PC-9 (cell line): ENCODE data around the gene MOCS3. TPM values are rescaled to one million over a fixed set of nuclear protein-coding genes. Genes with fewer than 3 reads are reported as not detected.

Experiments
- BruUV-seq: library from RNA; stranded (reverse); fragments of 400-500 nt; replicated peaks from 2 replicates; lab custom pipeline; 2021; lab: Mats Ljungman, UMichigan
- CTCF ChIA-PET: fragments of 300-600 bp; sonication (Branson Sonifier 250); formaldehyde crosslinking; loops from one replicate; lab custom pipeline; 2022; ENCODE audit warnings: antibody characterized with exemption; lab: Charles Lee
- POLR2A ChIA-PET: fragments of 300-600 bp; sonication (Branson Sonifier 250); formaldehyde crosslinking; loops from one replicate; lab custom pipeline; 2022; ENCODE audit warnings: antibody characterized with exemption; ENCODE audit not compliant: unreplicated experiment; lab: Charles Lee
- DNase-seq, 2 experiments: peaks; one replicate each; pipeline versions ENCODE4 v3.0.0 to v3.0.0-alpha.2; 2015 to 2022; ENCODE audit warnings: mixed read lengths in 1 of 2
- H2AFZ ChIP-seq: fragments of 200-600 bp; sonication (generic); 2 replicates; pipeline ENCODE4 v1.8.1; 2017; ENCODE audit warnings: antibody characterized with exemption
- H3F3A ChIP-seq: fragments of 200-600 bp; sonication (generic); 2 replicates; pipeline ENCODE4 v1.8.1; 2017; ENCODE audit warnings: antibody characterized with exemption, mild to moderate bottlenecking, low read depth; ENCODE audit not compliant: insufficient read depth
- H3K27ac ChIP-seq: fragments of 200-600 bp; sonication (generic); 2 replicates; pipeline ENCODE4 v1.6.1; 2016; ENCODE audit warnings: mixed run types
- H3K27me3 ChIP-seq: fragments of 200-600 bp; sonication (generic); 2 replicates; pipeline ENCODE4 v1.6.1; 2016; ENCODE audit warnings: low read depth, mixed run types; ENCODE audit not compliant: insufficient read depth
- H3K36me3 ChIP-seq: fragments of 200-600 bp; sonication (generic); 2 replicates; pipeline ENCODE4 v1.6.1; 2016; ENCODE audit warnings: low read depth, mixed run types
- H3K4me1 ChIP-seq: fragments of 200-600 bp; sonication (generic); replicated peaks from 2 replicates; pipeline ENCODE4 v1.6.1; 2016; ENCODE audit warnings: mixed run types; ENCODE audit not compliant: insufficient read depth
- H3K4me2 ChIP-seq: fragments of 200-600 bp; sonication (generic); 2 replicates; pipeline ENCODE4 v1.6.1; 2017; ENCODE audit warnings: mixed run types
- H3K4me3 ChIP-seq: fragments of 200-600 bp; sonication (generic); 2 replicates; pipeline ENCODE4 v1.6.1; 2016; ENCODE audit warnings: mixed run types
- H3K79me2 ChIP-seq: fragments of 200-600 bp; sonication (generic); 2 replicates; pipeline ENCODE4 v1.6.1; 2017; ENCODE audit warnings: low read depth, mixed run types
- H3K9me2 ChIP-seq: fragments of 200-600 bp; sonication (generic); 2 replicates; pipeline ENCODE4 v1.8.1; 2017; ENCODE audit warnings: mild to moderate bottlenecking; ENCODE audit not compliant: insufficient read depth
- H3K9me3 ChIP-seq: fragments of 200-600 bp; sonication (generic); 2 replicates; pipeline ENCODE4 v1.8.1; 2016; ENCODE audit warnings: low read depth; ENCODE audit not compliant: insufficient read depth
- H4K20me1 ChIP-seq: fragments of 200-600 bp; sonication (generic); 2 replicates; pipeline ENCODE4 v1.8.1; 2017; ENCODE audit not compliant: insufficient read depth
- CTCF ChIP-seq: fragments of 200-600 bp; sonication (generic); conservative IDR thresholded peaks from 2 replicates; pipeline ENCODE4 v1.6.1; 2017; ENCODE audit warnings: mixed run types, antibody characterized with exemption, mild to moderate bottlenecking, moderate library complexity
- EZH2 ChIP-seq: fragments of 200-600 bp; sonication (generic); IDR thresholded peaks from 2 replicates; pipeline ENCODE4 v1.8.0; 2017; ENCODE audit warnings: antibody characterized with exemption, low read depth
- intact Hi-C: fragments of 100-400 bp; cut with micrococcal nuclease; formaldehyde crosslinking; loops from one replicate; pipeline ENCODE4 v1.10.0; 2022; ENCODE audit not compliant: unreplicated experiment
- total RNA-seq: library from RNA; stranded (reverse); gene quantifications from 2 replicates; pipeline ENCODE4 v1.2.3, GENCODE V29; 2021

MOCS3 gene
- total RNA-seq, 1 experiment from 2014 or later, result 4.8 TPM

GRCh38 chr20:50931306-50932015 is 27.2 kb upstream of the MOCS3 start, which contains the start of gene ADNP:
TSS of gene ADNP (minus strand) at chr20:50931437. CDS start at chr20:50903996, 27,441 bp downstream.
- Histone ChIP-seq H3K79me2 (peaks cover 40% of the 10 kb centered on the region), H3K4me3 (peak within 1 kb of the TSS; percentile 72), H3F3A (peaks cover 35% of the 10 kb centered on the region), H3K4me2 (peak within 1 kb of the TSS; percentile 94), H3K4me1 (peaks cover 39% of the 10 kb centered on the region), H3K9me2 (no peaks in the 10 kb centered on the region), H3K27ac (peak within 1 kb of the TSS; percentile 84), H3K27me3 (no peaks in the 10 kb centered on the region), H2AFZ (peak within 1 kb of the TSS; percentile 76), H4K20me1 (peaks cover 28% of the 10 kb centered on the region), H3K36me3 (peaks cover 52% of the 10 kb centered on the region), H3K9me3 (no peaks in the 10 kb centered on the region)
- intact Hi-C loops, result loop anchor here (1.0 to 2.0 kb wide), 2 partner anchors 27 to 137 kb away; partner anchors contain the start of genes DPM1 and MOCS3
- CTCF ChIA-PET, result interaction anchor here (0.6 to 1.9 kb wide), 6 partner anchors 24 to 700 kb away, joined by 3 to 18 read pairs (median 4); partner anchors contain the start of genes BCAS4, DPM1 and MOCS3
- POLR2A ChIA-PET, result interaction anchor here (0.6 to 1.2 kb wide), 8 partner anchors 27 to 1284 kb away, joined by 3 to 12 read pairs (median 4); partner anchors contain the start of genes DPM1 and MOCS3
- TF ChIP-seq EZH2, result no peak
- TF ChIP-seq CTCF, result peak; percentile 64; the same call in 1 of the 2 replicates
- peak; percentile 79 to 89 for DNase-seq
- BruUV-seq, result no TSS peak

- POLR2A ChIA-PET, result interaction anchor here (0.6 to 1.2 kb wide), 5 partner anchors 26 to 516 kb away, joined by 4 to 12 read pairs (median 5); partner anchors contain the start of genes DPM1 and MOCS3
- Histone ChIP-seq H3K27me3 (no peaks in the 10 kb centered on the region), H3K9me2 (no peaks in the 10 kb centered on the region), H4K20me1 (peaks cover 22% of the 10 kb centered on the region), H3K4me1 (peaks cover 38% of the 10 kb centered on the region), H3K4me3 (peak overlapping the region; percentile 72), H3K4me2 (peak overlapping the region; percentile 78), H3K79me2 (peaks cover 34% of the 10 kb centered on the region), H3K9me3 (no peaks in the 10 kb centered on the region), H3K36me3 (peaks cover 46% of the 10 kb centered on the region), H3F3A (peaks cover 33% of the 10 kb centered on the region), H3K27ac (peak overlapping the region; percentile 84), H2AFZ (peak overlapping the region; percentile 76)
- TF ChIP-seq EZH2 (no peak), CTCF (no peak)
- DNase-seq, result no peak
- BruUV-seq, result TSS peak; percentile 93
- CTCF ChIA-PET, result interaction anchor here (0.6 to 1.9 kb wide), 3 partner anchors 25 to 138 kb away, joined by 3 to 18 read pairs (median 6); partner anchors contain the start of genes BCAS4, DPM1 and MOCS3
- intact Hi-C loops, result no loop called here
Measured at GRCh38 chr20:50932016-50932485, 26.6 kb upstream of the MOCS3 start.

- BruUV-seq, result no TSS peak
- no peaks in the 10 kb centered on the region for H3K9me3 ChIP-seq
- H2AFZ ChIP-seq, result no peak overlapping the region
- ChIA-PET POLR2A (no interaction called here), CTCF (no interaction called here)
- H3K4me2 ChIP-seq, result 0 out of 2 replicates have a peak overlapping the region, but pooled peaks have one; percentile 78
- H4K20me1 ChIP-seq, result peaks cover 15% of the 10 kb centered on the region
- H3K27me3 ChIP-seq, result no peaks in the 10 kb centered on the region
- peaks cover 33% of the 10 kb centered on the region for H3F3A ChIP-seq
- TF ChIP-seq CTCF (no peak), EZH2 (no peak)
- intact Hi-C loops, result no loop called here
- no peak overlapping the region for H3K4me3 ChIP-seq
- peaks cover 31% of the 10 kb centered on the region for H3K4me1 ChIP-seq
- no peak for DNase-seq
- H3K9me2 ChIP-seq, result no peaks in the 10 kb centered on the region
- peaks cover 27% of the 10 kb centered on the region for H3K79me2 ChIP-seq
- peaks cover 39% of the 10 kb centered on the region for H3K36me3 ChIP-seq
- H3K27ac ChIP-seq, result peak overlapping the region; percentile 84
Measured at GRCh38 chr20:50932691-50933280, 25.8 kb upstream of the MOCS3 start.
